ENCODE results near the gene ASCC2. TPM values are rescaled to one million over a fixed set of nuclear protein-coding genes. Genes with fewer than 3 reads are reported as not detected.
A peak's percentile ranks its signal among the peaks of the same experiment; 100 is the strongest.

ASCC2 gene
- total RNA-seq, 1 donor from 2014 or later: 46.9 TPM

- no peak for ATAC-seq
These were observed 49.5 kb downstream of the ASCC2 start for GRCh38 chr22:29788339-29789279.

GRCh38 chr22:29787371-29787980 lies 50.6 kb downstream of the ASCC2 start:
- ATAC-seq (peak; percentile 81), DNase-seq (ENCODE audit: low spot score) (peak; percentile 86)

More at GRCh38 chr22:29788339-29789279, 49.5 kb downstream of the ASCC2 start:
- DNase-seq (ENCODE audit: low spot score): no peak

GRCh38 chr22:29786031-29786430 lies 52.0 kb downstream of the ASCC2 start:
- no peak for ATAC-seq
- no peak for DNase-seq (ENCODE audit: low spot score)

GRCh38 chr22:29784451-29785361 lies 53.4 kb downstream of the ASCC2 start:
- DNase-seq (ENCODE audit: low spot score): peak; percentile 82
- ATAC-seq: peak; percentile 58

GRCh38 chr22:29782061-29782845 lies 55.8 kb downstream of the ASCC2 start:
- DNase-seq (ENCODE audit: low spot score) (peak; percentile 93), ATAC-seq (peak; percentile 87)

- ATAC-seq (no peak), DNase-seq (ENCODE audit: low spot score) (no peak)
These were observed 57.1 kb downstream of the ASCC2 start for GRCh38 chr22:29780748-29781676.

GRCh38 chr22:29780220-29780619 lies 57.9 kb downstream of the ASCC2 start:
- no peak for ATAC-seq
- no peak for DNase-seq (ENCODE audit: low spot score)

- ATAC-seq (peak; percentile 19), DNase-seq (ENCODE audit: low spot score) (no peak)
These were observed 64.8 kb downstream of the ASCC2 start for GRCh38 chr22:29773233-29773632.

GRCh38 chr22:29772170-29772641 lies 65.9 kb downstream of the ASCC2 start:
- DNase-seq (ENCODE audit: low spot score): no peak
- peak; percentile 80 for ATAC-seq

- DNase-seq (ENCODE audit: low spot score) (no peak), ATAC-seq (no peak)
These were observed 68.3 kb downstream of the ASCC2 start for GRCh38 chr22:29769723-29770321.

GRCh38 chr22:29768052-29768693 lies 69.9 kb downstream of the ASCC2 start:
- ATAC-seq (no peak), DNase-seq (ENCODE audit: low spot score) (no peak)

- DNase-seq (ENCODE audit: low spot score): peak; percentile 91
- ATAC-seq: peak; percentile 83
These were observed 70.7 kb downstream of the ASCC2 start, which contains the start of gene UQCR10 for GRCh38 chr22:29767171-29768051. UQCR10 (plus strand) TSS chr22:29767369; CDS start chr22:29767399, 30 bp downstream.

GRCh38 chr22:29766632-29767170 lies 71.4 kb downstream of the ASCC2 start, which contains the start of gene ZMAT5:
ZMAT5 (minus strand) TSS chr22:29767007; CDS start chr22:29748544, 18,463 bp downstream.
- ATAC-seq (peak; percentile 98), DNase-seq (ENCODE audit: low spot score) (peak; percentile 96)

- ATAC-seq: peak; percentile 45
- no peak for DNase-seq (ENCODE audit: low spot score)
These were observed 72.0 kb downstream of the ASCC2 start for GRCh38 chr22:29765905-29766631.

GRCh38 chr22:29762263-29762662 lies 75.8 kb downstream of the ASCC2 start:
- no peak for ATAC-seq
- no peak for DNase-seq (ENCODE audit: low spot score)

GRCh38 chr22:29758959-29759358 lies 79.1 kb downstream of the ASCC2 start:
- DNase-seq (ENCODE audit: low spot score) (no peak), ATAC-seq (no peak)
